ENCODE data around the gene RANBP9. TPM values are rescaled to one million over a fixed set of nuclear protein-coding genes. Genes with fewer than 3 reads are reported as not detected.
A peak's percentile ranks its signal among the peaks of the same experiment; 100 is the strongest.

RANBP9 gene
- total and polyA plus RNA-seq, 8 donors, result 13.1 to 51.4 (median 19.8) TPM

GRCh38 chr6:13702809-13703302 is 8.8 kb downstream of the RANBP9 start:
- TF ChIP-seq POLR2A (IDR thresholded peaks at IDR 0.05) (no peak), CTCF (IDR thresholded peaks at IDR 0.05) (no peak), POLR2AphosphoS5 (IDR thresholded peaks at IDR 0.05) (no peak), EP300 (IDR thresholded peaks at IDR 0.05) (no peak)
- Histone ChIP-seq H3K4me1 (peaks cover 16 to 78% (median 53%) of the 10 kb centered on the region in 4 donors), H3K27me3 (no peaks in the 10 kb centered on the region), H3K9me3 (no peaks in the 10 kb centered on the region), H3K4me3 (no peak overlapping the region), H3K36me3 (no peaks in the 10 kb centered on the region), H3K27ac (no peak overlapping the region)
- 72 to 85% (median 78%) methylated on average over 4 of the region's 4 CpGs for WGBS, 5 donors
- no peak for DNase-seq
- intact Hi-C loops (cut with DNase I; ENCODE audit: low total_unique reads), result loop anchor here (10.0 kb wide), 1 partner anchor 78 kb away; no protein-coding TSS in a partner anchor

GRCh38 chr6:13700232-13700631 is 11.4 kb downstream of the RANBP9 start:
- no peaks in the 10 kb centered on the region for H3K36me3 ChIP-seq
- intact Hi-C loops (cut with DNase I; ENCODE audit: low total_unique reads), result loop anchor here (10.0 kb wide), 1 partner anchor 75 kb away; no protein-coding TSS in a partner anchor
- no peak overlapping the region for H3K27ac ChIP-seq

DNA sequence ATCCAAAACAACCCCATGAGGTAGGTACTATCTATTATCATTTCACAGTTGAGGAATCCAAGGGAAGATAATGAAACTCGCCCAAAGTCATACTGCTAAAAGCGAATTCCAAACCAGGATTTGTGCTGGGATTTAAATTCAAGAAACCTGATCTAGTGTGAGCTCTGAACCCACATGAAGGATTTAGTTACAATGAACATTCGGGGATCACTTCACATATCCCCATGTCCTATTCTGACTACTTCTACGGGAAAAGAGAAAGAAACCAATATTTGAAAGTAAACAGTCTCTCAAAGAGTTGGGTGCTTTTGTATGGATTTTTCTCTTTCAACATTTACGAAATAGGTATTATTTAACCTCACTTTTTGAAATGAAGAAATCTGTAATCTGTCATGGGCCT is 12.9 kb downstream of the RANBP9 start:
- H3K27ac ChIP-seq, result no peak overlapping the region
- peaks cover 17 to 88% (median 51%) of the 10 kb centered on the region in 4 donors for H3K4me1 ChIP-seq
- intact Hi-C loops (cut with DNase I; ENCODE audit: low total_unique reads), result no loop called here
- no peaks in the 10 kb centered on the region for H3K27me3 ChIP-seq
- no peak for TF ChIP-seq CTCF (IDR thresholded peaks at IDR 0.05)
- TF ChIP-seq EP300 (IDR thresholded peaks at IDR 0.05), result no peak
- TF ChIP-seq POLR2AphosphoS5 (IDR thresholded peaks at IDR 0.05), result no peak
- TF ChIP-seq POLR2A (IDR thresholded peaks at IDR 0.05), result no peak
- peaks cover 0 to 2% (median under 1%) of the 10 kb centered on the region in 4 donors for H3K36me3 ChIP-seq
- 94 to 97% (median 95%) methylated on average over 5 of the region's 5 CpGs for WGBS, 5 donors
- no peak for DNase-seq
- no peaks in the 10 kb centered on the region for H3K9me3 ChIP-seq
- no peak overlapping the region for H3K4me3 ChIP-seq

More at GRCh38 chr6:13700232-13700631, 11.4 kb downstream of the RANBP9 start:
- H3K9me3 ChIP-seq, result no peaks in the 10 kb centered on the region
- H3K27me3 ChIP-seq, result no peaks in the 10 kb centered on the region
- H3K4me3 ChIP-seq, result no peak overlapping the region
- DNase-seq, result no peak
- WGBS, 5 donors, result 80 to 93% (median 84%) methylated on average over 3 of the region's 3 CpGs
- TF ChIP-seq EP300 (IDR thresholded peaks at IDR 0.05), result no peak
- H3K4me1 ChIP-seq, result peaks cover 11 to 92% (median 48%) of the 10 kb centered on the region in 4 donors

GRCh38 chr6:13697857-13698256 is 13.8 kb downstream of the RANBP9 start:
- Histone ChIP-seq H3K4me1 (peaks cover 12 to 88% (median 47%) of the 10 kb centered on the region in 4 donors), H3K27ac (no peak overlapping the region)
- no peak for TF ChIP-seq POLR2AphosphoS5 (IDR thresholded peaks at IDR 0.05)
- no peak for TF ChIP-seq EP300 (IDR thresholded peaks at IDR 0.05)
- TF ChIP-seq CTCF (IDR thresholded peaks at IDR 0.05), result no peak
- no peak for TF ChIP-seq POLR2A (IDR thresholded peaks at IDR 0.05)

GRCh38 chr6:13696226-13696625 is 15.4 kb downstream of the RANBP9 start:
- peaks cover 0 to 8% (median 4%) of the 10 kb centered on the region in 4 donors for H3K36me3 ChIP-seq
- no peak for TF ChIP-seq CTCF (IDR thresholded peaks at IDR 0.05)
- no peak for TF ChIP-seq POLR2AphosphoS5 (IDR thresholded peaks at IDR 0.05)
- no peak for TF ChIP-seq EP300 (IDR thresholded peaks at IDR 0.05)
- no peak for TF ChIP-seq POLR2A (IDR thresholded peaks at IDR 0.05)
- no peak overlapping the region for H3K4me3 ChIP-seq
- H3K4me1 ChIP-seq, result peaks cover 11 to 73% (median 39%) of the 10 kb centered on the region in 4 donors
- intact Hi-C loops (cut with DNase I; ENCODE audit: low total_unique reads), result no loop called here
- H3K27me3 ChIP-seq, result no peaks in the 10 kb centered on the region
- no peak for DNase-seq
- H3K9me3 ChIP-seq, result no peaks in the 10 kb centered on the region
- H3K27ac ChIP-seq, result peak overlapping the region in 1 of 5 donors; percentile 35
- WGBS, 5 donors, result 57 to 84% (median 76%) methylated on average over 1 of the region's 1 CpG

More at GRCh38 chr6:13697857-13698256, 13.8 kb downstream of the RANBP9 start:
- Histone ChIP-seq H3K27me3 (no peaks in the 10 kb centered on the region), H3K4me3 (no peak overlapping the region), H3K36me3 (peaks cover 0 to 7% (median 2%) of the 10 kb centered on the region in 4 donors), H3K9me3 (no peaks in the 10 kb centered on the region)
- WGBS, 5 donors, result 97 to 100% (median 99%) methylated on average over 2 of the region's 2 CpGs
- intact Hi-C loops (cut with DNase I; ENCODE audit: low total_unique reads), result no loop called here
- DNase-seq, result no peak
